Activated CD8-positive, alpha-beta T cell treated with anti-CD3 and anti-CD28 coated beads, Interleukin-2, amount 10 ng/mL, durations not matched to agents 7 days and 5 days (primary cell): Measurements from ENCODE around the gene CLTA. TPM values are rescaled to one million over a fixed set of nuclear protein-coding genes. Genes with fewer than 3 reads are reported as not detected.

Experiments
- ATAC-seq: fragments of 150-1000 bp; cut with Tn5 transposase; one replicate; pipeline ENCODE4 v1.10.0; 2021; ENCODE audit warnings: moderate library complexity
- CTCF ChIA-PET: fragments of 350-600 bp; sonication (Branson Sonifier 250); formaldehyde crosslinking; loops from one replicate; lab custom pipeline; 2021; ENCODE audit warnings: antibody characterized with exemption; lab: Charles Lee
- POLR2A ChIA-PET: fragments of 350-600 bp; sonication (Branson Sonifier 250); formaldehyde crosslinking; loops from one replicate; lab custom pipeline; 2021; ENCODE audit warnings: antibody characterized with exemption; lab: Charles Lee
- DNase-seq: peaks from one replicate; pipeline ENCODE4 v3.0.0-alpha.2; 2020
- H3K27ac Mint-ChIP-seq: one replicate; pipeline ENCODE4 v1.8.0; 2021; ENCODE audit warnings: mild to moderate bottlenecking, mixed read lengths
- H3K27me3 Mint-ChIP-seq: one replicate; pipeline ENCODE4 v1.8.0; 2021; ENCODE audit warnings: low read depth, mixed read lengths
- H3K36me3 Mint-ChIP-seq: one replicate; pipeline ENCODE4 v1.8.0; 2021; ENCODE audit warnings: low read depth, mixed read lengths
- H3K4me1 Mint-ChIP-seq: one replicate; pipeline ENCODE4 v1.8.0; 2021; ENCODE audit warnings: low read depth, mixed read lengths
- H3K4me3 Mint-ChIP-seq: one replicate; pipeline ENCODE4 v1.8.0; 2021; ENCODE audit warnings: mild to moderate bottlenecking, mixed read lengths
- H3K9me3 Mint-ChIP-seq: one replicate; pipeline ENCODE4 v1.8.0; 2022; ENCODE audit warnings: mixed read lengths; ENCODE audit not compliant: insufficient read depth
- total RNA-seq, 2 experiments: library from RNA; stranded (reverse); gene quantifications; one replicate each; pipeline ENCODE4 v1.2.3, GENCODE V29; 2021

The CLTA gene
- total RNA-seq, 2 experiments from 2014 or later = 167 to 170 TPM

DNA sequence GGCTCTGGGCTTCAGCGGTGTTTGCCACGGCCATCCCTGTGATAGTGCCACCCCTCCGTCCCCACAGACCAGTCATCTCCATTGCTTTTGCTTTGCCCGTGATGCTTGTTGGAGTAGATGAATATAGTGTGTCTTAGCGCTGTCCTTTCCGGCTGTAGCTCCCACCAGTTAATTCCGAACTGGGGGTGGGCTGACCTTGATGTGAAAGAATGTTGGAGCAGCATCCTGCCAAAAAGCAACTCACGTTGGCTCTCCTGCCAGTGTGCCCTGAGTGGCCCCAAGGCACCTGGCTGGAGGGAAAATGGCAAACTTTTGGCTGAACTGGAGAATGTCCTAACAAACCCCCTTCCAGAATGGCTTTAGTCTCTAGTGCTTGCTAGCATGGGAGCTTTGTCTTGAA lies 20.0 kb downstream of the CLTA start:
- ChIA-PET POLR2A (no interaction called here), CTCF (interaction anchor here (1.8 kb wide), 1 partner anchor 20 kb away, joined by 7 read pairs; the partner anchor contains the start of gene CLTA)
- H3K4me1 Mint-ChIP-seq = peaks cover 62% of the 10 kb centered on the region
- H3K36me3 Mint-ChIP-seq = peaks cover 84% of the 10 kb centered on the region
- H3K4me3 Mint-ChIP-seq = no peak overlapping the region
- ATAC-seq = no peak
- H3K9me3 Mint-ChIP-seq = no peaks in the 10 kb centered on the region
- DNase-seq = no peak
- H3K27ac Mint-ChIP-seq = peak overlapping the region; percentile 48
- H3K27me3 Mint-ChIP-seq = no peaks in the 10 kb centered on the region

DNA sequence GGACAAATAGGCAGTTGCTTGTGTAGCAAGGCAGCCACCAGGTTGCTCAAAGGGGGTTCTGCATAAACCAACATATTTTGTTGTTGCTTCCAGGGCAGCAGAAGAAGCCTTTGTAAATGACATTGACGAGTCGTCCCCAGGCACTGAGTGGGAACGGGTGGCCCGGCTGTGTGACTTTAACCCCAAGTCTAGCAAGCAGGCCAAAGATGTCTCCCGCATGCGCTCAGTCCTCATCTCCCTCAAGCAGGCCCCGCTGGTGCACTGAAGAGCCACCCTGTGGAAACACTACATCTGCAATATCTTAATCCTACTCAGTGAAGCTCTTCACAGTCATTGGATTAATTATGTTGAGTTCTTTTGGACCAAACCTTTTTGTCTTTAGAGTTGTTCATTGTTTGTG lies 20.8 kb downstream of the CLTA start:
- H3K9me3 Mint-ChIP-seq = no peaks in the 10 kb centered on the region
- DNase-seq (no peak), ATAC-seq (no peak)
- ChIA-PET POLR2A (no interaction called here), CTCF (interaction anchor here (1.2 to 1.8 kb wide), 3 partner anchors 12 to 517 kb away, joined by 3 to 7 read pairs (median 4); partner anchors contain the start of gene CLTA)
- no peaks in the 10 kb centered on the region for H3K27me3 Mint-ChIP-seq
- peaks cover 59% of the 10 kb centered on the region for H3K4me1 Mint-ChIP-seq
- no peak overlapping the region for H3K4me3 Mint-ChIP-seq
- H3K36me3 Mint-ChIP-seq = peaks cover 81% of the 10 kb centered on the region
- H3K27ac Mint-ChIP-seq = peak overlapping the region; percentile 3

- POLR2A ChIA-PET = interaction anchor here (1.2 kb wide), 1 partner anchor 177 kb away, joined by 3 read pairs; the partner anchor contains the start of gene RECK
These were observed 22.7 kb downstream of the CLTA start for GRCh38 chr9:36213387-36213786.

DNA sequence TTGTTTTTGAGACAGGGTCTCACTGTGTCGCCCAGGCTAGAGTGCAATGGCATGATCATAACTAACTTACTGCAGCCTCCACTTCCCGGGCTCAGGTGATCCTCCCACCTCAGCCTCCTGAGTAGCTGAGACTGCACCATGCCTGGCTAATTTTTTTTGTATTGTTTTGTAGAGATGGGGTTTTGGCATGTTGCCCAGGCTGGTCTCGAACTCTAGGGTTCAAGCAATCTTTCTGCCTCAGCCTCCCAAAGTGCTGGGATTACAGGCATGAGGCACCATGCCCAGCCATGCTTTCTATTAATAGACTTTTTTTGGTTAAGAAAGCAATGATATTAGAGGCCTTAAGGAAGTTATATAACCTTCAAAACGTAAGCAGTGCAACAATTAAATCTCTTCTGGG lies 23.3 kb downstream of the CLTA start:
- Mint-ChIP-seq H3K4me3 (no peak overlapping the region), H3K36me3 (peaks cover 83% of the 10 kb centered on the region), H3K27me3 (no peaks in the 10 kb centered on the region), H3K27ac (no peak overlapping the region), H3K9me3 (no peaks in the 10 kb centered on the region), H3K4me1 (peaks cover 59% of the 10 kb centered on the region)
- DNase-seq = no peak
- ChIA-PET POLR2A (no interaction called here), CTCF (interaction anchor here (2.2 kb wide), 2 partner anchors 24 to 111 kb away, joined by 5 to 12 read pairs; partner anchors contain the start of gene CLTA)
- ATAC-seq = no peak

More at GRCh38 chr9:36213387-36213786, 22.7 kb downstream of the CLTA start:
- H3K27me3 Mint-ChIP-seq = no peaks in the 10 kb centered on the region
- CTCF ChIA-PET = interaction anchor here (0.7 to 2.2 kb wide), 5 partner anchors 9 to 515 kb away, joined by 3 to 12 read pairs (median 5); partner anchors contain the start of gene CLTA
- peaks cover 58% of the 10 kb centered on the region for H3K4me1 Mint-ChIP-seq
- H3K9me3 Mint-ChIP-seq = no peaks in the 10 kb centered on the region
- no peak overlapping the region for H3K27ac Mint-ChIP-seq
- no peak for ATAC-seq
- H3K36me3 Mint-ChIP-seq = peaks cover 82% of the 10 kb centered on the region
- DNase-seq = no peak
- no peak overlapping the region for H3K4me3 Mint-ChIP-seq

GRCh38 chr9:36214571-36214970 lies 23.9 kb downstream of the CLTA start:
- Mint-ChIP-seq H3K36me3 (peaks cover 83% of the 10 kb centered on the region), H3K27ac (no peak overlapping the region)
- CTCF ChIA-PET = interaction anchor here (2.2 kb wide), 1 partner anchor 24 kb away, joined by 12 read pairs; the partner anchor contains the start of gene CLTA

GRCh38 chr9:36217256-36217968 lies 26.7 kb downstream of the CLTA start:
- H3K36me3 Mint-ChIP-seq = peaks cover 81% of the 10 kb centered on the region
- peaks cover 60% of the 10 kb centered on the region for H3K4me1 Mint-ChIP-seq
- no peaks in the 10 kb centered on the region for H3K27me3 Mint-ChIP-seq
- H3K9me3 Mint-ChIP-seq = no peaks in the 10 kb centered on the region
- peak overlapping the region; percentile 13 for H3K4me3 Mint-ChIP-seq
- ChIA-PET POLR2A (interaction anchor here (1.5 kb wide), 1 partner anchor 26 kb away, joined by 3 read pairs; no protein-coding TSS in a partner anchor), CTCF (interaction anchor here (1.6 kb wide), 1 partner anchor 26 kb away, joined by 7 read pairs; the partner anchor contains the start of gene CLTA)
- DNase-seq = no peak
- peak overlapping the region; percentile 90 for H3K27ac Mint-ChIP-seq
- no peak for ATAC-seq

More at GRCh38 chr9:36214571-36214970, 23.9 kb downstream of the CLTA start:
- Mint-ChIP-seq H3K9me3 (no peaks in the 10 kb centered on the region), H3K27me3 (no peaks in the 10 kb centered on the region), H3K4me3 (no peak overlapping the region), H3K4me1 (peaks cover 59% of the 10 kb centered on the region)
- POLR2A ChIA-PET = no interaction called here
- DNase-seq = no peak
- no peak for ATAC-seq

DNA sequence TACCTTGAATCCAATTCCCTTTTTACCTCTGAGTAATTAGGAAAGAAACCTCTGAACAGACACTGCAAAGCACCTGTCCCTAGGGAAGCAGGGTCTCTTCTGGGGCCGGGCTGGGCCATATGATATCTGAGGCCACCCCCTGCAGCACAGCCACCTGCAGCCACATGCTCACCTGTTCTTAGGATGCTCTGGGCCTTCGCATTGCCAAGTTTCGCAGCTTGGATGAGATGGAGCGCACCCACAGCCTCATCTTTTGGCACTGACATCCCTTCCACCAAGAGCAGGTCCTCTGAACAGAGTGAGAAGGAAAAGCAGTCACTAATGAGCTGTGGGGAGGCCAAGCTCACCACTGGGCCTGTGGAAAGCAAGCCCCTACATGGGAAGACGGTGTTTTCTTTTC lies 27.3 kb downstream of the CLTA start:
- H3K4me1 Mint-ChIP-seq = peaks cover 56% of the 10 kb centered on the region
- H3K27me3 Mint-ChIP-seq = no peaks in the 10 kb centered on the region
- ChIA-PET POLR2A (interaction anchor here (0.6 to 1.5 kb wide), 2 partner anchors 27 to 153 kb away, joined by 3 read pairs; no protein-coding TSS in a partner anchor), CTCF (interaction anchor here (1.1 to 1.6 kb wide), 3 partner anchors 11 to 27 kb away, joined by 3 to 7 read pairs (median 4); partner anchors contain the start of gene CLTA)
- peaks cover 81% of the 10 kb centered on the region for H3K36me3 Mint-ChIP-seq
- H3K27ac Mint-ChIP-seq = peak overlapping the region; percentile 90
- ATAC-seq (no peak), DNase-seq (no peak)
- peaks cover 4% of the 10 kb centered on the region for H3K9me3 Mint-ChIP-seq
- H3K4me3 Mint-ChIP-seq = peak overlapping the region; percentile 42

DNA sequence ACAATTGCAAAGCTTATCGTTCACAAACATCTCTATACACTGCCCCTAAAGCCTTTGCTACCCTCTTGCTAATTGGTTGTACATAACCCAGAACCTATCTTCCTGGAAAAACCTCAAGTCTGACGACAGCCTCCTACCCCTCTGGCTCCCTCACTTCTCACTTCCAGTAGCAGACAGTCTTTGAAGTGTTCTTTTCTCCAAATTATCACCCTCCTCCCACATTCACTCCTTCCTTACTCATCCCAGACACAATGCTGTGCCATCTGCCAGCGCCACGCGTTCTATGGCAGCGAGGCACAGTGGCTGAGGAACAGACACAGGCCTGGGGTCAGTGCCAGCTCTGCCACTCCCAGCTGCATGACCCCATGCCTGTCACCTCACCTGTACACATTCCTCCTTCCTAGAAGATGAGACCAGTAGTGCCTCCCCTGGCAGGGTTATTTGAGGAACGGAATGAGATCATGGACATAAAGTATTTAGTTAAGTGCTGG lies 27.7 kb downstream of the CLTA start:
- CTCF ChIA-PET = interaction anchor here (1.1 to 1.5 kb wide), 2 partner anchors 11 to 28 kb away, joined by 3 to 4 read pairs; partner anchors contain the start of gene CLTA

DNA sequence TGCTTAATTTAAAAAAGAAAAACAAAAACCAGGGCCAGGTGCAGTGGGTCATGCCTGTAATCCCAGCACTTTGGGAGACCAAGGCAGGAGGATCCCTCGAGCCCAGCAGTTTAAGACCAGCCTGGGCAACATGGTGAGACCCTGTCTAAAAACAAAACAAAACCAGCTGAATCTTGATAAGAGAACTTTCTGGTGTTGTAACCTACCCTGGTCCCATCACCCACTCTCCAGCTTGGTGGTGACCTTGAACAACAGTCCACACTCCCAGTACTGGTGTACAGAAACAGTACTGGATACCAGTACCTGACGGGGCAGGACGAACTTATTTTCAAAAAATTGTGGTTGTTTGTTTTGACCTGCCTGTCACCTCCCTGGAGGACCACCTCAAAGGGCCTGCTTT lies 30.9 kb downstream of the CLTA start:
- no peaks in the 10 kb centered on the region for H3K27me3 Mint-ChIP-seq
- POLR2A ChIA-PET = no interaction called here
- CTCF ChIA-PET = interaction anchor here (1.1 kb wide), 1 partner anchor 107 kb away, joined by 4 read pairs; no protein-coding TSS in a partner anchor
- peaks cover 4% of the 10 kb centered on the region for H3K9me3 Mint-ChIP-seq
- H3K36me3 Mint-ChIP-seq = peaks cover 76% of the 10 kb centered on the region
- no peak overlapping the region for H3K4me3 Mint-ChIP-seq
- no peak overlapping the region for H3K27ac Mint-ChIP-seq
- H3K4me1 Mint-ChIP-seq = peaks cover 35% of the 10 kb centered on the region
- ATAC-seq (no peak), DNase-seq (no peak)

More for the DNA sequence above, 27.7 kb downstream of the CLTA start:
- DNase-seq (peak; percentile 69), ATAC-seq (peak; percentile 84)
- POLR2A ChIA-PET = interaction anchor here (0.6 to 1.5 kb wide), 2 partner anchors 27 to 152 kb away, joined by 3 read pairs; no protein-coding TSS in a partner anchor
- no peaks in the 10 kb centered on the region for H3K27me3 Mint-ChIP-seq
- peaks cover 4% of the 10 kb centered on the region for H3K9me3 Mint-ChIP-seq
- H3K4me3 Mint-ChIP-seq = peak overlapping the region; percentile 42
- peaks cover 81% of the 10 kb centered on the region for H3K36me3 Mint-ChIP-seq
- H3K27ac Mint-ChIP-seq = peak overlapping the region; percentile 90
- H3K4me1 Mint-ChIP-seq = peaks cover 51% of the 10 kb centered on the region

GRCh38 chr9:36222449-36222848 lies 31.7 kb downstream of the CLTA start:
- peaks cover 4% of the 10 kb centered on the region for H3K9me3 Mint-ChIP-seq
- ChIA-PET CTCF (interaction anchor here (1.1 kb wide), 1 partner anchor 106 kb away, joined by 4 read pairs; no protein-coding TSS in a partner anchor), POLR2A (no interaction called here)
- no peak for DNase-seq
- H3K36me3 Mint-ChIP-seq = peaks cover 76% of the 10 kb centered on the region
- H3K4me1 Mint-ChIP-seq = peaks cover 27% of the 10 kb centered on the region
- ATAC-seq = no peak
- H3K27ac Mint-ChIP-seq = no peak overlapping the region
- no peaks in the 10 kb centered on the region for H3K27me3 Mint-ChIP-seq
- H3K4me3 Mint-ChIP-seq = no peak overlapping the region

GRCh38 chr9:36237230-36237629 lies 46.5 kb downstream of the CLTA start:
- Mint-ChIP-seq H3K36me3 (peaks cover 44% of the 10 kb centered on the region), H3K27ac (no peak overlapping the region), H3K9me3 (no peaks in the 10 kb centered on the region), H3K4me3 (no peak overlapping the region), H3K4me1 (no peaks in the 10 kb centered on the region), H3K27me3 (no peaks in the 10 kb centered on the region)
- DNase-seq (no peak), ATAC-seq (no peak)
- ChIA-PET POLR2A (no interaction called here), CTCF (interaction anchor here (0.7 kb wide), 1 partner anchor 10 kb away, joined by 3 read pairs; no protein-coding TSS in a partner anchor)
